Cerebellar nuclear complex (tissue), 1 donor: ENCODE results near the gene HIRIP3.
"Not testable (repeated sequence)": the region's sequence is repeated elsewhere in the genome, so short reads cannot be mapped to it uniquely, and the experiment has no call there.

Source experiments
- DNase-seq, 2 experiments: peaks; one replicate each; lab custom pipeline; 2025; lab: John Stamatoyannopoulos, UW

The HIRIP3 gene

DNA sequence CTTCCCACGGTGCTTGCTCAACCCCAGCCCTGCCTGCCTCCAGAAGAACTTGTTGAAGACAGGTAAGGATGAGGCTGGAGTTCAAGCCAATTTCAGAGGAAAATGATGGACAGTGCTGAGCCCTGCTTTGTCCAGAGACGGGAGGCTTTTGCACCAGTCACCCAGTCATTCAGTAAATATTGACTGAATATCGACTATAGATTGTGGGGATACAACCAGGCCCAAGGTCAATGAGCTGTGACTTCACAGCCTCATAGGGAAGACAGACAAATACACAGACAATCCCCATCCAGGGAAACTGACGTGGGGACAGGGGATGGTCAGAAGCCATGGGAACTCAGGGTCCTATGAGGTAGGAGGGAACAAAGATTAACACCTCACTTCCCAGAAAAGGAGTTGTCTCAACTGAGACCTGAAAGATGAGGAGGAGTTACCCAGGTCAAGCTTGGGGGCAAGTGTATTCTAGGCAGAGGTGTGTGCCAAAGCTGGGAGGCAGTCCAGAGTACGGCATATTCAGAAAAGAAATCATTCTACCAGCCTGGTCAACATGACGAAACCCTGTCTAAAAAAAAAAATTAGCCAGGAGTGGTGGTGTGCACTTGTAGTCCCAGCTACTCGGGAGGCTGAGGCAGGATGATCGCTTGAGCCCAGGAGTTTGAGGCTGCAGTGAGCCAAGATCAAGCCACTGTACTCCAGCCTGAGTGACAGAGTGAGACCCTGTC, 21.3 kb upstream of the HIRIP3 start:
- no peak for DNase-seq

DNA sequence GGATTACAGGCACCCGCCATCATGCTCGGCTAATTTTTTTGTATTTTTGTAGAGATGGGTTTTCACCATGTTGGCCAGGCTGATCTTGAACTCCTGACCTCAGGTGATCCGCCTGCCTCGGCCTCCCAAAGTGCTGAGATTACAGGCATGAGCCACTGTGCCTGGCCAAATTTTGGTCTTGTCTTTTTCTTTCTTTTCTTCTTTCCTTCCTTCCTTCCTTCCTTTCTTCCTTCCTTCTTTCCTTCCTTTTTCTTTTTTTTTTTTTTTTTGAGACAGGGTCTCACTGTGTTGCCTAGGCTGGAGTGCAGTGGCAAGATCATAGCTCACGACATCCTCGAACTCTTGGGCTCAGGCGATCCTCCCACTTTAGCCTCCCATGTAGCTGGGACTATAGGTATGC, 20.0 kb upstream of the HIRIP3 start:
- not testable (repeated sequence) for DNase-seq

GRCh38 chr16:30012598-30012997, 17.2 kb upstream of the HIRIP3 start:
- DNase-seq: not testable (repeated sequence)

GRCh38 chr16:30011714-30012504, 16.5 kb upstream of the HIRIP3 start:
- no peak for DNase-seq

DNA sequence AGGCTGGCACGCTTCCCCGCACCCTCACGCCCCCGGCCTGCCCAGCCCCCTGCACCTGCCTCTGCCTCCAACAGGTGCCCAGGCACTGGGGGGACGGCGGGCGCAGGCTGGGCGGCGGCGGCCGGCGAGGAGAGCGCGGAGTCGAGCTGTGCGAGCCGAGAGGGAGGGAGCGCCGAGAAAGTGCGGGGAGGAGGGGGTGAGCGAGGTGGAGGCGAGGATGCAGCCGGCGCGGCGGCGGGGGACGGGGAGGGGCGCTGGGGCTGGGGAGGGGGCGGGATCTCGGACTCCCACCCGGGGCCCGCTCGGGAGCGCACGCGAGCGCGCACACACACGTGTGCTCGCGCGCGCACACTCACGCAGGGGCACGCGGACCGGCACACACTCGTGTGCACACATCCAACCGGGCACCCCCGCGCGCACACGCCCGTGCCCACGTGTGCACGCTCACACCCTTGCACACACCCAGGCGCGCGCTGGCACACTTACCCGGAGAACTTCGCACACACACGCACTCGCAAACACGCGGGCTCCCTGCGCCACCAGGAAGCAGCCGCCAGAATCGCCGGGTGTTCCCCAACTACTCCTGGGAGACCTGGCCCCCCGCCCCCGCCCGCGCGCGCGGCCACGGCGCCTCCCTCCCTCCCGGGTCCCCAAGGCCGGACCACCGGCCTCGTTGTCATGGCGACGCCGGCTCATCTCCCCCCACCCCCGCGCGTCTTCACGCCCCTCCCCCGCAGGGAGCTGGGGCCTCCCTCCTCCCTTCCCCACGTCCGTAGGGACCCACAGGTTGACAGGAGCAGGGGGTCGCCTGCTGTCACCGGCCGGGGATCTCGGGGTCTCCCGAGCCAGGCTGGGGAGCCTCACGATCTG, 15.7 kb upstream of the HIRIP3 start, which contains the start of gene DOC2A:
DOC2A (minus strand) TSS at position 184 of the 870 bp plus-strand sequence. CDS start 805 bp downstream, outside the sequence.
- DNase-seq: no peak

DNA sequence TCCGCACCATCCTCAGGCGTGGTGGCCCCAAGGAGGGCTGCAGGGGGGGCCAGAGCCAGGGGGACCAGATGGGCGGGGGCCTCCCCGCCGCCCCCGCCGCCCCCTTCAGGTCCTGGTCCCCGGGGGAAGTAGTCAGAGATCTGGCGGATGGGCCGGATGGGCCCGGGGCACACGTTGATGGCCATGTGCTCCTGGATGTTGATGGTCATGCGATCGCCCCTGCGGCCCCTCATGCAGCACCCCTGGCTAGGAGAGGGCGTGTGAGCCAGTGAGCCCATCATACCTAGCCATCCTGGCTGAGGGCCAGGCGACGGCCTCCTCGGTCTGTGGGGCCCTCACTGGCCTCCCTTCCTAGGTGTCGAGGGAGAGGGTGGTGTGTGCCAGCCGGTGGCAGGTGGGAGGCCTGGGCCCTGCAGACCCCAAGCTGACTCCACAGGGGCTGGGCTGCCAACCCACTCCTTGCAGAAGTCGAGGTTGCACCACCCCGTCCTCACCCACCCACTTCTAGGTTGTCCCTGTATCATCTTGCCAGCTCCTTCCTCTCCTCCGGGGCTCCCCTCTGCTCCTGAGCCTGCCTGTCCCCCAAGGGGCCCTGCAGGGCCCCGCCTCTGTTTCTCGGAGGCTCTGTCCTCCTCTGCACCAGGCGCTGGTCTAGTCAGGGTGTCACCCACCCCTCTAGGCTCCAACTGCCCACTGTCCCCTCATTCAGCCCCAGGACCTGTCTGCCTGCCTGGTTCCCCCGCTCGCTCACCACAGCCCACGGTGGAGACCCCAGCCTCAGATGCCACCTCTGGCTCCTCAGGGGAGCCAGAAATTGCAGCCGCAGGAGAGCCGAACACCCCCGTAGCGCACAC, 14.8 kb upstream of the HIRIP3 start:
- DNase-seq: no peak

GRCh38 chr16:30009085-30009862, 13.9 kb upstream of the HIRIP3 start:
- no peak for DNase-seq

DNA sequence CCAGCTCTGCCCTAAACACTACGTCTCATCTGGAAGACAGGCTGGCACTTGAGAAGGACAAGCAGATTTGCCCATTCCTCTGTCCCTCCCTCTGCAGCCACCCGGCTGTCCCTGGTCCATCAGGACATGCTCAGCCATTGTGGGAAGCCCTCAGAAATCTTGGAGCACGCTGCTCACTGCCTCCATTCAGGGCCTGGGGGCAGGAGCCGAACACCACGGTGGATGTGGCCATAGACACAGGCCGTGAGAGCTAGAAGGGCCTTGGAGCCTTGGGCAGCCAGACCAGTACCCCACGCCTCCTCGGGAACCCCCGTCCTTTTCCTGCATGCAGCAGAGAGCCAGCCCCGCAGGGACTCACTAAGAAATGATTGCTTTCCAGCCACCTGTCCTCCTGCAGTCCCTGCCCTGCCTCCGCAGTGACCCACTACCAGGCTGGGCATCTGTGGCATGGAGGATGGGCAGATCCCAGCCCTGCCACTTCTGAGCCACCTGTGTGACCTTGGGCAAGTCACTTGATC, 12.0 kb upstream of the HIRIP3 start:
- DNase-seq: no peak

DNA sequence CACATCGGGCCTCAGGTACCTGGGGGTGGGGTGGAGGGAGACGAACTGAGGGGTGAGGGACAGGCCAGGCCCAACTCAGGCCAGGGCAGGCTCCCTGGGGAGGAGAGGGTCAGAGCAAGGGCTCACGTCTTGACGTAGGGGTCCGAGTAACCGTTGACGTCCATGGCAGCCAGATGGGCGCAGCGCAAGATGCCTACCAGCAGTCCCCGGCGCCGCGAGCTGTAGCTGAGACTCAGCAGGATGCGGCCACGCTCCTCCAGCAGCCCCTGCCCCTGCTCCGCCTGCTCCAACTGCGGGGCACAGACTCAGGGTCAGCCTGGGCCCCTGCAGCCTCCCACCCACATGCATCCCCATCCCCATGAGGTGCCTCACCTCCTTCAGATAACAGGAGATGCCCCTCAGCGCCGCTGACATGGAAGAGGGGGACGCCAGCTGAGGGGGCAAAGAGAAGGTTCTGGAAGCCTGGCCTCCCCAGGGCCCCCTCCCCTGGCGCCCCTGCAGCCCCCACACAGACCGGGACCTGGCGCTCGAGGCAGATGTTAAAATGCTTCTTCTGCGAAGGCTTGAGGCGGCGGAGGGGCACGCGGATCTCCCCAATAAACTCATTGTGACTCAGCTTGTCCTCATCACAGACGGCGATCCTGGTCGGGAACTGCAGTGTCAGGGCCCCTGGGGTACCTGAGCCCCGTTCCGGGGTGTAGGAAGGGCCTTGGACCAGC, 11.4 kb upstream of the HIRIP3 start:
- DNase-seq: no peak

- DNase-seq: no peak
Observed at GRCh38 chr16:30006095-30006473, 10.7 kb upstream of the HIRIP3 start.

DNA sequence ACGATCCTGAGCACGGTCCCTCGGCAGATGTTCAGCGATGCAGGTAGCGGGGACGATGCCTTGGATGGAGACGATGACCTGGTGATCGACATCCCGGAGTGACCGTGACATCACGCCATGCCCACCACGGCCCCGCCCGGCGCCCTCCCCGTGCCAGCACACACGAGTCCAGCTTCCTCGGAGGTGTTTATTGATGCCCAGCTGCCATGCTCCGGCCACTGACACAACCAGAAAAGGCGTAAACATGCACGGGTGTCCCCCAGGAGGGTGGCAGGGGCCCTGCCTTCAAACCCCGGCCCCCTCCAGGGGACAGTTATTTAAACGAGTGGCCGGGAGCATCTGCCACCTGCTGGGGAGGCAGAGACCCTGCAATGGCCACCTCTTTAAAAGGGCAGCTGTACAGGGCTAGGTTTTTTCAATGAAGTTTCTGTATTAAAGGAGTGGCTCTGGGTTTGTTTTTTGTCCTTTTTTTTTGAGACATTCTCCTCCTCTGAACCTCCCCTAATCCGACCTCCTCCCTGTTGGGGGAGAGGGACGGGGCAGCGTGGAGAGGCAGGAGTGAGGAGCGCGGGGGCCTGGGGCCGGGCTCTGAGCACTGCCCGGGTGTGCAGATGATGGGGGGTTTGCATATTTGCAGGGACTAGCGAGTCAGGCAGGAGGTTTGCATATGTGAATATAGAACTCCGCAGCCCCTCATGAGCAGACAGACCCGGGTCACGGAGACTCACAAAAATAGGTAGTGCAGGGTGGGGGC, 10.1 kb upstream of the HIRIP3 start:
- no peak for DNase-seq

DNA sequence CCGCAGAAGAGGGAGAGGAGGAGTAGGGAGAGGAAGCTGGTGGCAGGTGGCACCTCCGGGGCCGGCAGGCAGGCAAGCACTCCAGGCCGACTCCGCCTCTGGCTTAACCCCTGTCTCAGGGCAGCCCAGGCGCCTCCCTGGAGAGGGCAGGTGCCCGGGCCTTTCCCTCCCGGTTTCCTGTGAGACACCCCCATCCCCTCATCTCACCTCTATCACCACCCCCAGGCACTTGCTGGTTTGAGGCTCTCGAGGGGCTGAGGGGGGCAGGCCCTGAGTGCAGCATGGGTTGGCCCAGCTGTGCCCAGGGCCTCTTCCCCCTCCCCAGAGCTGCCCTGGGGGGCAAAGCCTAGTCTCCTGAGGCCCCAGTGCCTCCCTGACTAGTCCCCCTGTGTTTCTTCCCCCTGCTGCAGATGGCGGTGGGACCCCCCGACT, 9.4 kb upstream of the HIRIP3 start:
- DNase-seq: no peak

GRCh38 chr16:30004424-30004776, 9.0 kb upstream of the HIRIP3 start:
- DNase-seq: no peak

DNA sequence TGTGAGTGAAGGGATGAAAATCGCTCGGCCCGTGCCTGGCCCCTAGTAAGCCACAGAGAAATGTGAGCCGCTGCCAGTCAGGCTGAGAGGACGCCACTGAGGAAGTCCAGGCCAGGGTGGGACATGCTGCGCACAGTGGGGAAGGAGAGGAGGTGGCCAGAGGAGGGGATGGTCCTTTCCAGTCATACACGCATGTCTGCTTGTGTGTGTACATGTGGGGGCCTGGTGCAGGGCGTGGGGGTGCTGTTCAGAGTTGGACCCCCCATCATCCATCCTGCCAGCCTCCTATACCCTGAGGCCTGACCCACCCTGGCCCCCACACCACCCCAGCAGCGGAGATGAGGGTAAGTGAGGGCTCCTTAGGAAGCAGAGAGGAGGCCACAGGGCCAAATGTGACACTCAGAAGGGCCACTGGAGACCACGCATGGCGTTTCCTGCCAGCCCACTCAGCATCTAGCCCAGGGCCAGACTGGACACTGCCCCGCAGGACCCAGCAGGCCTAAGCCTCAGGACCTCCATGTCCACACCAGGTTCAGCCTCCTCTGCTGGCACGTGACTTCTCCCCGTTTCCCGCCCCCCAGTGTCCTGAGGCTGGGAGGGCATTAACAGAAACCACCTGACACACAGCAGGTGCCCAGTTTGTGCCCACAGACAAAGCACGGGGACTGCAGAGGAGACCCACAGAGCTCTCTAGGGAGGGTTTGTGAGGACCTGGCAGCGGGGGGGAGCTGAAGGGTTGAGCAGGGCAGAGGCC, 8.4 kb upstream of the HIRIP3 start:
- no peak for DNase-seq

DNA sequence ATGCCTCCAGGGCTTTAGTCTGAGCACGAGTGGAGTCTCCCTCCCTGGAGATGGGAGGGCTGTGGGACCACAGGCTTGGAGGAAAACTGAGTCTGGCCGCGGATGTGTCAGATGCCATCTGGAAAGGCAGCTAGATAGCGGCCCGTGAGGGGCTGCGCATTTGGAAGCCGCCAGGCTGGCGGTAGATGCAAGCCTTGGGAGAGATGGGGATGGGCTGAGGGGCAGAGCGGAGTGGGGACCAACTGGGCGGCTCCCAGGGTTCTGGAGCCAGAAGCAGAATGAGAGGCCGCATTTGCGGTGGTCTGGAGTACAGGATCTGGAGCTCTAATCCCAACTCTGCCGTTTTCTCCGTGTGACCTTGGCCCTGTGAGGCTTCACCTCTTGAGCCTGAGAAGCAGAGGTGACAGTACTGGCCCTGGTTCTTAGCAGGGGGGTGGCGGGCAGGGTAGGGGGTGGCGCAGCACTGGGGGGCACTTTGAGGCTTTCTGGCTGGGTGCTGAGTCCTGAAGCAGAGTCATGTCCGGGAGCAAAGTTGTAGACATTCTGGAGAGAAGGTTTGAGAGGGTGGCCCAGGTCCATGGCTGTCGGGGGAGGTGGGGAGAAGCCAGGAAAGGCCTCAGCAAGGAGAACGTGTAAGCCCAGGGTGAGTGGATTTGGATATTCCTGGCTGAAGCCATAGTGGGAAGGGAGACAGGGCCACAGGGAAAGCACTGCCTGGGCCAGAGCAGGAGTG, 7.4 kb upstream of the HIRIP3 start:
- DNase-seq: no peak

- no peak for DNase-seq
Observed at GRCh38 chr16:30000735-30001631, 5.6 kb upstream of the HIRIP3 start.

DNA sequence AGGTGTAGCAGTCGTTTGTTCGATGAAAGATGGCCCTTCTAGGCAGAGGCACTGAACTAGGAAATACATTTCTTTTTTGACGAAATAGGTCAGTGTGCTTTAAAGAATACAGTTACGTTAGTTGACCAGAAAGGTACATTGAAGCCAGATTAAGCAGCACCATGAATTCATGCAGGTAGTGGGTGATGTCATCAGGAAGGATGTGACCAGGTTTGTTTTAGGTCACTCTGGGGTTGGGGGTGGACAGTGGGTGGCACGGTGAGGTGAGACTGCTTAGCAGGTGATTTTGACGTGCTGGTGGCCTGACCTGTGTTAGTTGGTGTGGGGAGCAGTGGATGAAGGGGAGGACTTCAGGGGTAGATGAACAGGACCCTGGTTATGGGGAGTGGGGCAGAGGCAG, 4.2 kb upstream of the HIRIP3 start:
- no peak for DNase-seq
